Stimulated activated CD8-positive, alpha-beta memory T cell treated with anti-CD3 and anti-CD28 coated beads, Interleukin-7, amount 100 ng/mL, for 1 hour (primary cell): ENCODE results near the gene GFI1.
"Not testable (repeated sequence)": the region's sequence is repeated elsewhere in the genome, so short reads cannot be mapped to it uniquely, and the experiment has no call there.

Experiments used
- DNase-seq, 2 donors: peaks; one replicate each; pipeline ENCODE4 v3.0.0-alpha.2; 2020; ENCODE audit warnings: low read depth in 2 of 2

The GFI1 gene

GRCh38 chr1:92486251-92487077 is at the start of gene GFI1:
Gene GFI1, minus strand, starts transcription at chr1:92486925. Its CDS starts 3,438 bp downstream, at chr1:92483487.
- peak in 1 of 2 donors; percentile 26 for DNase-seq

GRCh38 chr1:92532371-92532770 is 45.6 kb upstream of the GFI1 start:
- not testable (repeated sequence) for DNase-seq

DNA sequence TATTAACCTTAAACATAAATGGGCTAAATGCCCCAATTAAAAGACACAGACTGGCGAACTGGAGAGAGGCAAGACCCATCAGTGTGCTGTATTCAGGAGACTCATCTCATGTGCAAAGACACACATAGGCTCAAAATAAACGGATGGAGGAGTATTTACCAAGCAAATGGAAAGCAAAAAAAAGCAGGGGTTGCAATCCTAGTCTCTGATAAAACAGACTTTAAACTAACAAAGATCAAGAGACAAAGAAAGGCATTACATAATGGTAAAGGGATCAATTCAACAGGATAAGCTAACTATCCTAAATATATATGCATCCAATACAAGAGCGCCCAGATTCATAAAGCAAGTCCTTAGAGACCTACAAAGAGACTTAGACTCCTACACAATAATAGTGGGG is 45.2 kb upstream of the GFI1 start:
- not testable (repeated sequence) for DNase-seq

GRCh38 chr1:92527670-92528069 is 40.9 kb upstream of the GFI1 start:
- no peak for DNase-seq

- DNase-seq, result not testable (repeated sequence)
Observed at GRCh38 chr1:92524944-92525590, 38.3 kb upstream of the GFI1 start.

DNA sequence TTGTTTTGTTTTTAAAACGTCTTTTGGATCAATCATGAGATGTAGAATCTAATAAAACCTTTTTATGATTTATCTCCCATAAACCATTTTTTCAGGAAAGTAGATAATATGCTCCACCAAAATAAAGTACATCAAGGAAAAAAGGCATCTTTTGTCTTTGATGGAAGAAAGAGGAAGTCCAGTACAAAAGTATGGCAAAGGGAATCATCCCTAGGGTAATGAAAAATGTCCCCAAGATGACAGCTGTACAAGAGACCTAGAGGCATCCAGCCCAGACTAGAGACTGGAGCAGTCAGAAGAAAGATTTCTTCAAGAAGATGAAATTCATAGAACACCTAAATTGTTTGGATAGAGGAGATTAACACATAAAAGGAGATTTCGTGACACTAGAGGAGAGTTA is 32.3 kb upstream of the GFI1 start:
- DNase-seq, result no peak

- DNase-seq, result no peak
Observed at GRCh38 chr1:92516574-92516973, 29.8 kb upstream of the GFI1 start.

DNA sequence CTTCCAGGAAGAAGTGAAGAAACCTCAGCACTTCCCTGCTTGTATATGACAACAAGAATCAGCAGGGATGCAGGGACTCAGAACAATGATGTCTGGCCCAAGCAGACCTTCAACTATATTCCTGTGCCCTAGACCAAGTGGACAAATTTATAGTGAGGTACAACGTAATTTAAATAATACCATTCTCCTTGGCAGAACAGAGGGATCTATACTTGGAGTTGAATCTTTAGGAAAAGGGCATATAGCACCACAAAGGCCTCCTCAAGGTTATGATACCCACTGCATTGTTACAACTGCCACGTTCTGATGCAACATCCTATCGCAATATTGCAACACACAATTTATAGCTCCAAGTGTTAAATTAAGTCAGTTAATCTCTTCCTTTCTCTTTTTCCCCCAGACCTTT is 29.1 kb upstream of the GFI1 start:
- DNase-seq, result no peak

GRCh38 chr1:92511541-92511940 is 24.8 kb upstream of the GFI1 start:
- DNase-seq, result no peak

DNA sequence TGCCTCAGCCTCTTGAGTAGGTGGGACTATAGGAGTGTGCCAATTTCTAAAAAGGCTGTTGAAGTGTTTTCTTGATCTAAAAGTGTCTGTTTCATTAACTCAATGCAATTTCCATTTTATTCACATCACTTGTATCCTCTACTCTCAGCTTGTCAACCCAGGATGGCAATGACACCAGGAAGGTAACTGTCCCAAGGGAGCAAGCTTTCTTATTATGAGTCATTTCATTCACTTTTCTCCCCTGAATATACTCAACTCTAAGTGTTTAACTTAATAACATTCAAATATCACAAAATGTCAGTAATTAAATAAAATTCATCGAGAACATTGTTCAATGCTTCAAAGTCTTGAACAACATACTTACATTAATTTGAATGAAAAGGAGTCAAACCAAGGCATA is 22.9 kb upstream of the GFI1 start:
- DNase-seq, result no peak

DNA sequence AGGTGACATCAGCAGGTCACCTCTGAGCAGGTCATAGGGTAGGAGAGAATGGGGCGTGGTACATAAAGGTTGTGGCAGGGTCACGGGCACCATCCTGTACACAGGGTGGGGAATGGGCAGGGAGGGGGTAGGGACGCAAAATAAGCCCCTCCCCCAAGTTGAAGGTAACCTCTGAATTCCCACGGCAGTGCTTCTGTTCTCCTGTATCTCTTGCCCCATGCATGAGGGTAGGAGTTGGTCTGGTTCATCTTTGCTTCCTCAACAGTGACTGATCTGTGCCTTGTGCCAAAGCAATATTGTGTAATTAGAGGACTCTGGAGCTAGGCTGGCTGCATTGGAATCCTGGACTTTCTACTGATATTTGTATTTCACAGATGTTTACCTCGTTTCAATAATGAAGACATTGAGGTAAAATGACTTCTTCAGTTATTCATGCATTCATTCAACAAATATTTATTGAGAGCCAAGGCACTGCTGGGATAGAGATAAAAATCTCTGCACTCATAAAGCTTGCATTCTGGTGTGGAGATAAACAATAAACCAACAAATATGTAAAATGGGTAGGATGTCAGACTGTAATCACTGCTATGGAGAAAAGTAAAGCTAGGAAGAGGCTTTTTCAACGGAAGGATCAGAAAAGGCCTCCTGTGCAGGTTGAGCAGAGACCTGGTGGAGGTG is 18.4 kb upstream of the GFI1 start:
- no peak for DNase-seq

- DNase-seq, result no peak
Observed at GRCh38 chr1:92504291-92505014, 17.7 kb upstream of the GFI1 start.

DNA sequence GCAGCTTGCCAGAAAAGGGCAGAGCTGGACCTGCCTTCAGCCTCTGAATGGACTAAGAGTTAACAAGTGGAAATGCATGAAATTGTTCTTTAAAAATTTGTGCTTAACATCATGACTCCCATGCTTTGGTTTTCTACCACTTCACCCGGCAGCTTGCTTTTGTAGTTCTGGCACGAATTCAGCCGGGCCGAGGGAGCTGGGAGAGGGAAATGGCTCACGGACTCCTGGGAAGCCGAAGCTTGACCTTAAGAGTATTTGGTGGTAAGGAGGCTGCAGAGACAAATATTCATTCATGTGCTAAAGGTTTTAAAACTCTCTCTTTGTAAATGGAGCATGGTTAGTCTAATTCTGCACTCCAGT is 17.2 kb upstream of the GFI1 start:
- no peak for DNase-seq

DNA sequence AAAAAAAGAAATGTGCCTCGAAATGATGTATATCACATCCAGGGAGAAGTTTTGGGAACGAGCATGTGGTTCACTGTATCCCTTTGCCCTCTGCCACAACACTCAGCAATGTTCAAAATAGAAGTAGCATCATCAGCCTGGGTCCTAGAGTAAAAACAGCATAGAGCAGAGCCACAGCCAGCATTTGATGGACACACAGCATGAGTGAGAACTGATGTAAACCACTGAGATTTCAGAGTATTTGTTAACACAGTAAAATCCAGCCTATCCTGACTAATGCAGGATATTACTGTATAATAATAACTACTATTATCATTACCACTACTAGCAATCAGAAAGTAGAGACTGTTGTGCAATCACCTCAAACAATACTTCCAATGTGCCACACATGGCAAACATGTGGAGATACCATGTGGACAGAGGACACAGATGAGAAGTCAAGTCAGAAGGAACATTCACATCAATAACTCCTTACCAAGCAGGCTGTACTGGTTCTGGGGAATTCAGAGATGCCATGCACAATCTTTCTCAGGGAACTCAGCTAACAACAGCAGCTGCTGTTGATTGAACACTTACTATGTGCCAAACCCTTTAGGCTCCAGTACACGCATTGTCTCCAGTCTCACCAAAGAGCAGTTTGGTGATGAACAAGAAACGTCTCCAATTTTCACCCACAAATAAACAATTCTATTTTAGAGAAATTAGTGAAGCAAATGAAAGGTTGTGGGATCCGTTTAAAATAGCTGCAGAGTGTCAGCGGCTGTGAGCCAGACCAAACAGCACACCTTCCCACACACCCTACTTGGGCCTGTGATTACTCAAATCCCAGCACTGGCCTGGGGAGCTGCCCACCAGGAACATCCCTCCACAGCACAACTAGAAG is 16.6 kb upstream of the GFI1 start:
- DNase-seq, result no peak

GRCh38 chr1:92502247-92502646 is 15.5 kb upstream of the GFI1 start:
- no peak for DNase-seq

GRCh38 chr1:92500552-92500951 is 13.8 kb upstream of the GFI1 start:
- DNase-seq, result no peak

DNA sequence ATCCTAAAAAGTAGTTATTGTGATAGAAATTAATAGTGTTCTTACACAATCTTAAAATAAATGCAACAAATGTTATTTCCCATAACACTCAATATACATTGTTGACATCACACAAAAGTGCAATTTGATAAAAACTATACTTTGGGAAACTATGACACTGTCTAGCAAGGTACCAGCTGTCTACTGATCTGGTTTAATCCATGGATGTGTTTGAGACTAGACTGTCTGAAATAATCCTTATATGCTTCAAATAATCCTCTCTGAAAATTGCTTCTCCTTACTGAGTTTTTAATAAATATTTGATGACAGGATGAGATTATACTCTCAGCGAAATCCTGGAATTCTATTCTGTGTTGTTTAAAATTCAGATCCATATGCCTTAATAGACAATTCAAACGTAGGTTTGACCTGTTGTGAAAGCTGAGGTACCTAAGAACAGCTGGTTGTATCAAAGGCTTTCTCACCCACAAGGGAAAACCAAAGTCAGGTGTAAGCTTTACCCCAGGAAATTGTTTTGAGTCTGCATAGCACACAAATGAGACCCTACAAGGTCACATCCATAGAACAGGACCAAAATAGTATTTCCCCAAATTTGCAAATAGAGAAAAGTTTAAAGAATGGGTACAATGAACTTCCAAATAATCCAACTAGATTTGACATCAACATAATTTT is 8.8 kb upstream of the GFI1 start:
- no peak for DNase-seq

- no peak for DNase-seq
Observed at GRCh38 chr1:92494485-92495141, 7.9 kb upstream of the GFI1 start.

DNA sequence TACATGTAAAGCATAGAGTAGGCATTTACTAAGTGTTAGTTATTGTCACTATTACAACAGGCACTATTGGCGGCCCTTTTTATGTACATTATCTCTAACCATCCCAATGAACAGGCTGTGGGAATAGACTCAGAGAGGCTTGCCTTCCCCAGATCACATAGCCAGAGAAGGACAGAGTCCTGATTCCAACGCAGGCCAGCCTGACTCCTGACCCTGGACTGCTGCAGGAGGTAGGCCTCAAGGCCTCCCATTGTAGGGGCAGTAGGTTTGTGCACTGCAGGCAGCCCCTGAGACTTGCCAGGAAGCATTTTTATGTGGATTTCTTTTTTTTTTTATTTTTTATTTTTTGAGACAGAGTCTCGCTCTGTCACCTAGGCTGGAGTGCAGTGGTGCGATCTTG is 6.4 kb upstream of the GFI1 start:
- DNase-seq, result no peak

GRCh38 chr1:92488832-92489231 is 2.1 kb upstream of the GFI1 start:
- DNase-seq, result no peak
